ENCODE data around the gene GALR3. TPM values are rescaled to one million over a fixed set of nuclear protein-coding genes. Genes with fewer than 3 reads are reported as not detected.

The GALR3 gene
- polyA plus RNA-seq, 1 donor = not detected

- DNase-seq = peak; percentile 36
These were observed 1.8 kb downstream of the GALR3 start for GRCh38 chr22:37824674-37825641.

GRCh38 chr22:37827056-37827455, 3.9 kb downstream of the GALR3 start:
- peak; percentile 87 for DNase-seq

- DNase-seq = no peak
These were observed 7.1 kb downstream of the GALR3 start for GRCh38 chr22:37830093-37830842.

GRCh38 chr22:37831472-37831871, 8.3 kb downstream of the GALR3 start:
- no peak for DNase-seq

- DNase-seq = no peak
These were observed 9.1 kb downstream of the GALR3 start for GRCh38 chr22:37832022-37832857.

- no peak for DNase-seq
These were observed 19.0 kb downstream of the GALR3 start for GRCh38 chr22:37842015-37842793.

- no peak for DNase-seq
These were observed 20.5 kb downstream of the GALR3 start for GRCh38 chr22:37843741-37844089.

- no peak for DNase-seq
These were observed 21.7 kb downstream of the GALR3 start for GRCh38 chr22:37844904-37845329.

- DNase-seq = no peak
These were observed 23.3 kb downstream of the GALR3 start for GRCh38 chr22:37846433-37846832.

GRCh38 chr22:37848587-37849088, 25.5 kb downstream of the GALR3 start:
- DNase-seq = no peak

GRCh38 chr22:37849089-37849751, 26.0 kb downstream of the GALR3 start, which contains the start of gene EIF3L:
TSS of gene EIF3L (plus strand) at chr22:37849419. CDS start at chr22:37849450, 31 bp downstream.
- peak; percentile 90 for DNase-seq

- DNase-seq = no peak
These were observed 27.6 kb downstream of the GALR3 start for GRCh38 chr22:37850801-37851200.

- no peak for DNase-seq
These were observed 29.2 kb downstream of the GALR3 start for GRCh38 chr22:37852418-37852817.

GRCh38 chr22:37854946-37855345, 31.8 kb downstream of the GALR3 start:
- no peak for DNase-seq

GRCh38 chr22:37855462-37855861, 32.3 kb downstream of the GALR3 start:
- DNase-seq = no peak

GRCh38 chr22:37860796-37861421, 37.7 kb downstream of the GALR3 start:
- DNase-seq = no peak

GRCh38 chr22:37862570-37863325, 39.6 kb downstream of the GALR3 start:
- no peak for DNase-seq

GRCh38 chr22:37865510-37865909, 42.3 kb downstream of the GALR3 start:
- DNase-seq = no peak

- no peak for DNase-seq
These were observed 47.1 kb downstream of the GALR3 start for GRCh38 chr22:37870273-37870672.

Data from hindlimb muscle (tissue), 1 donor.